ENCODE measurements around the gene RHOC. TPM values are rescaled to one million over a fixed set of nuclear protein-coding genes. Genes with fewer than 3 reads are reported as not detected.
"Not testable (repeated sequence)": the region's sequence is repeated elsewhere in the genome, so short reads cannot be mapped to it uniquely, and the experiment has no call there.

RHOC gene
- total RNA-seq, 5 donors from 2014 or later (not counting 1 experiment from before 2014, with no cell fraction given) = 6.0 to 33.2 (median 12.1) TPM

GRCh38 chr1:112735752-112736151 lies 28.8 kb upstream of the RHOC start:
- ChIA-PET POLR2A (interaction anchor here in 1 of 2 donors (0.7 kb wide), 1 partner anchor 14 kb away, joined by 3 read pairs; no protein-coding TSS in a partner anchor), CTCF (no interaction called here)
- Mint-ChIP-seq H3K36me3 (no peaks in the 10 kb centered on the region), H3K4me1 (no peaks in the 10 kb centered on the region), H3K27ac (no peak overlapping the region), H3K27me3 (peaks cover 29 to 44% of the 10 kb centered on the region in 2 donors), H3K9me3 (no peaks in the 10 kb centered on the region), H3K4me3 (no peak overlapping the region)
- DNase-seq = no peak
- H3K9me3 ChIP-seq = no peaks in the 10 kb centered on the region
- H3K4me3 ChIP-seq (ENCODE audit: control insufficient read depth in 1 of 2, extremely low read depth in 1 of 2, low read length in 1 of 2) = no peak overlapping the region
- no peak for ATAC-seq (replicated peaks in 1 of 4)
- WGBS (ENCODE audit: insufficient coverage) = no CpG with 5 or more reads among the region's 1 CpG
- no peaks in the 10 kb centered on the region for H3K36me3 ChIP-seq (ENCODE audit: control insufficient read depth in 2 of 2, extremely low read depth in 1 of 2, insufficient read depth in 1 of 2, low read length in 1 of 2)
- no peaks in the 10 kb centered on the region for H3K4me1 ChIP-seq (ENCODE audit: control insufficient read depth in 1 of 2, extremely low read depth in 1 of 2, insufficient read depth in 2 of 2, low read length in 2 of 2)
- no peak overlapping the region for H3K27ac ChIP-seq (ENCODE audit: low read length)
- H3K27me3 ChIP-seq (replicated peaks in 1 of 2; ENCODE audit: control insufficient read depth in 2 of 2, extremely low read depth in 1 of 2, insufficient read depth in 2 of 2, low read length in 1 of 2) = peaks cover 0 to 17% of the 10 kb centered on the region in 2 experiments

GRCh38 chr1:112731451-112731850 lies 24.5 kb upstream of the RHOC start:
- CTCF ChIA-PET = no interaction called here

GRCh38 chr1:112729909-112730308 lies 23.0 kb upstream of the RHOC start:
- DNase-seq (no peak), ATAC-seq (replicated peaks in 1 of 4) (no peak)
- Histone ChIP-seq H3K36me3 (ENCODE audit: control insufficient read depth in 2 of 2, extremely low read depth in 1 of 2, insufficient read depth in 1 of 2, low read length in 1 of 2) (no peaks in the 10 kb centered on the region), H3K27ac (ENCODE audit: low read length) (no peak overlapping the region), H3K4me3 (ENCODE audit: control insufficient read depth in 1 of 2, extremely low read depth in 1 of 2, low read length in 1 of 2) (no peak overlapping the region), H3K9me3 (no peaks in the 10 kb centered on the region), H3K4me1 (ENCODE audit: control insufficient read depth in 1 of 2, extremely low read depth in 1 of 2, insufficient read depth in 2 of 2, low read length in 2 of 2) (no peaks in the 10 kb centered on the region), H3K27me3 (replicated peaks in 1 of 2; ENCODE audit: control insufficient read depth in 2 of 2, extremely low read depth in 1 of 2, insufficient read depth in 2 of 2, low read length in 1 of 2) (peaks cover 0 to 8% of the 10 kb centered on the region in 2 experiments)
- Mint-ChIP-seq H3K9me3 (no peaks in the 10 kb centered on the region), H3K4me3 (no peak overlapping the region), H3K4me1 (no peaks in the 10 kb centered on the region), H3K27me3 (peaks cover 8 to 10% of the 10 kb centered on the region in 2 donors), H3K36me3 (no peaks in the 10 kb centered on the region), H3K27ac (no peak overlapping the region)
- ChIA-PET POLR2A (interaction anchor here in 1 of 2 donors (0.7 kb wide), 1 partner anchor 1608 kb away, joined by 3 read pairs; no protein-coding TSS in a partner anchor), CTCF (no interaction called here)
- WGBS (ENCODE audit: insufficient coverage) = no CpG with 5 or more reads among the region's 1 CpG

More at GRCh38 chr1:112731451-112731850, 24.5 kb upstream of the RHOC start:
- no peak for ATAC-seq (replicated peaks in 1 of 4)
- H3K4me1 ChIP-seq (ENCODE audit: control insufficient read depth in 1 of 2, extremely low read depth in 1 of 2, insufficient read depth in 2 of 2, low read length in 2 of 2) = no peaks in the 10 kb centered on the region
- H3K9me3 Mint-ChIP-seq = no peaks in the 10 kb centered on the region
- H3K4me3 Mint-ChIP-seq = no peak overlapping the region
- no peak overlapping the region for H3K27ac ChIP-seq (ENCODE audit: low read length)
- POLR2A ChIA-PET = no interaction called here
- no peak overlapping the region for H3K4me3 ChIP-seq (ENCODE audit: control insufficient read depth in 1 of 2, extremely low read depth in 1 of 2, low read length in 1 of 2)
- no peaks in the 10 kb centered on the region for H3K4me1 Mint-ChIP-seq
- no CpG with 5 or more reads among the region's 1 CpG for WGBS (ENCODE audit: insufficient coverage)
- H3K27me3 Mint-ChIP-seq = peaks cover 8 to 11% of the 10 kb centered on the region in 2 donors
- no peaks in the 10 kb centered on the region for H3K36me3 ChIP-seq (ENCODE audit: control insufficient read depth in 2 of 2, extremely low read depth in 1 of 2, insufficient read depth in 1 of 2, low read length in 1 of 2)
- H3K36me3 Mint-ChIP-seq = no peaks in the 10 kb centered on the region
- no peak overlapping the region for H3K27ac Mint-ChIP-seq
- no peaks in the 10 kb centered on the region for H3K9me3 ChIP-seq
- DNase-seq = no peak
- H3K27me3 ChIP-seq (replicated peaks in 1 of 2; ENCODE audit: control insufficient read depth in 2 of 2, extremely low read depth in 1 of 2, insufficient read depth in 2 of 2, low read length in 1 of 2) = peaks cover 0 to 14% of the 10 kb centered on the region in 2 experiments

- POLR2A ChIA-PET = interaction anchor here in 1 of 2 donors (0.7 kb wide), 1 partner anchor 1608 kb away, joined by 3 read pairs; no protein-coding TSS in a partner anchor
- H3K27me3 ChIP-seq (replicated peaks in 1 of 2; ENCODE audit: control insufficient read depth in 2 of 2, extremely low read depth in 1 of 2, insufficient read depth in 2 of 2, low read length in 1 of 2); CTCF ChIA-PET; H3K36me3 ChIP-seq (ENCODE audit: control insufficient read depth in 2 of 2, extremely low read depth in 1 of 2, insufficient read depth in 1 of 2, low read length in 1 of 2); H3K27me3 Mint-ChIP-seq; H3K4me1 Mint-ChIP-seq; DNase-seq; H3K9me3 Mint-ChIP-seq; H3K27ac Mint-ChIP-seq; H3K36me3 Mint-ChIP-seq; H3K9me3 ChIP-seq; H3K4me3 Mint-ChIP-seq; H3K4me3 ChIP-seq (ENCODE audit: control insufficient read depth in 1 of 2, extremely low read depth in 1 of 2, low read length in 1 of 2); ATAC-seq (replicated peaks in 1 of 4); H3K4me1 ChIP-seq (ENCODE audit: control insufficient read depth in 1 of 2, extremely low read depth in 1 of 2, insufficient read depth in 2 of 2, low read length in 2 of 2); H3K27ac ChIP-seq (ENCODE audit: low read length): not testable (repeated sequence)
- WGBS (ENCODE audit: insufficient coverage) = 100% methylated on average over 1 of the region's 3 CpGs
Measured at GRCh38 chr1:112729011-112729410, 22.1 kb upstream of the RHOC start.

- ATAC-seq (replicated peaks in 1 of 4); H3K27me3 Mint-ChIP-seq; H3K36me3 ChIP-seq (ENCODE audit: control insufficient read depth in 2 of 2, extremely low read depth in 1 of 2, insufficient read depth in 1 of 2, low read length in 1 of 2); H3K27ac ChIP-seq (ENCODE audit: low read length); CTCF ChIA-PET; H3K4me3 Mint-ChIP-seq; DNase-seq; H3K4me1 Mint-ChIP-seq; H3K4me1 ChIP-seq (ENCODE audit: control insufficient read depth in 1 of 2, extremely low read depth in 1 of 2, insufficient read depth in 2 of 2, low read length in 2 of 2); H3K9me3 Mint-ChIP-seq; H3K27ac Mint-ChIP-seq; H3K4me3 ChIP-seq (ENCODE audit: control insufficient read depth in 1 of 2, extremely low read depth in 1 of 2, low read length in 1 of 2); H3K36me3 Mint-ChIP-seq; POLR2A ChIA-PET; H3K9me3 ChIP-seq: not testable (repeated sequence)
- H3K27me3 ChIP-seq (replicated peaks in 1 of 2; ENCODE audit: control insufficient read depth in 2 of 2, extremely low read depth in 1 of 2, insufficient read depth in 2 of 2, low read length in 1 of 2) = peaks cover 0 to 14% of the 10 kb centered on the region in 2 experiments
- WGBS (ENCODE audit: insufficient coverage) = 93% methylated on average over 6 of the region's 33 CpGs
Measured at GRCh38 chr1:112728306-112728971, 21.5 kb upstream of the RHOC start.

- Histone ChIP-seq H3K4me3 (ENCODE audit: control insufficient read depth in 1 of 2, extremely low read depth in 1 of 2, low read length in 1 of 2) (no peak overlapping the region), H3K9me3 (no peaks in the 10 kb centered on the region), H3K36me3 (ENCODE audit: control insufficient read depth in 2 of 2, extremely low read depth in 1 of 2, insufficient read depth in 1 of 2, low read length in 1 of 2) (no peaks in the 10 kb centered on the region), H3K27ac (ENCODE audit: low read length) (no peak overlapping the region), H3K27me3 (replicated peaks in 1 of 2; ENCODE audit: control insufficient read depth in 2 of 2, extremely low read depth in 1 of 2, insufficient read depth in 2 of 2, low read length in 1 of 2) (peaks cover 0 to 20% of the 10 kb centered on the region in 2 experiments), H3K4me1 (ENCODE audit: control insufficient read depth in 1 of 2, extremely low read depth in 1 of 2, insufficient read depth in 2 of 2, low read length in 2 of 2) (peaks cover 4 to 7% of the 10 kb centered on the region in 2 experiments)
- ChIA-PET CTCF (no interaction called here), POLR2A (no interaction called here)
- H3K27me3 Mint-ChIP-seq = peaks cover 1 to 4% of the 10 kb centered on the region in 2 donors
- no peaks in the 10 kb centered on the region for H3K9me3 Mint-ChIP-seq
- no peak overlapping the region for H3K4me3 Mint-ChIP-seq
- no peaks in the 10 kb centered on the region for H3K36me3 Mint-ChIP-seq
- no peak overlapping the region for H3K27ac Mint-ChIP-seq
- peaks cover 4 to 8% (median 7%) of the 10 kb centered on the region in 3 donors for H3K4me1 Mint-ChIP-seq
- 44% methylated on average over 1 of the region's 2 CpGs for WGBS (ENCODE audit: insufficient coverage)
- DNase-seq (no peak), ATAC-seq (replicated peaks in 1 of 4) (no peak)
Measured at GRCh38 chr1:112727716-112728115, 20.8 kb upstream of the RHOC start.

All from T-cell (primary cell).